SK-N-SH (cell line): ENCODE measurements around the gene TMEM69. TPM values are rescaled to one million over a fixed set of nuclear protein-coding genes. Genes with fewer than 3 reads are reported as not detected.
A peak's percentile ranks its signal among the peaks of the same experiment; 100 is the strongest.

Source experiments
- CTCF ChIA-PET: fragments of 300-600, 350-600 bp; formaldehyde crosslinking; extraction: SDS; loops from one replicate; lab custom pipeline; 2021; lab: Yijun Ruan, JAX
- POLR2A ChIA-PET: fragments of 350-600 bp; sonication (Branson Sonifier 250); formaldehyde crosslinking; extraction: SDS; loops from one replicate; lab custom pipeline; 2020; ENCODE audit warnings: antibody characterized with exemption, inconsistent platforms; lab: Yijun Ruan, JAX
- DNase-seq: peaks from one replicate; pipeline ENCODE4 v3.0.0; 2012
- H2AFZ ChIP-seq: fragments of 200-600 bp; sonication (generic); 2 replicates; pipeline ENCODE4 v1.8.1; 2016; ENCODE audit warnings: antibody characterized with exemption, mild to moderate bottlenecking, low read depth
- H3F3A ChIP-seq: fragments of 200-600 bp; sonication (generic); replicated peaks from 2 replicates; pipeline ENCODE3; 2016; ENCODE audit warnings: antibody characterized with exemption, mild to moderate bottlenecking; ENCODE audit not compliant: insufficient read depth
- H3K27ac ChIP-seq, 2 experiments: fragments of 200-500 bp in 1 of 2; fragments of 200-600 bp in 1 of 2; sonication (Bioruptor generic) in 1 of 2; sonication (generic), shearing (Covaris generic) in 1 of 2; 2 replicates each; pipeline versions ENCODE4 v1.5.1 to v1.6.1; 2014 to 2016; ENCODE audit warnings: low read depth in 2 of 2, inconsistent platforms in 1 of 2, low read length in 1 of 2, mild to moderate bottlenecking in 1 of 2, mixed read lengths in 1 of 2
- H3K27me3 ChIP-seq: fragments of 200-600 bp; sonication (generic), shearing (Covaris generic); 2 replicates; pipeline ENCODE4 v1.6.1; 2016; ENCODE audit warnings: mixed run types; ENCODE audit not compliant: insufficient read depth
- H3K36me3 ChIP-seq, 2 experiments: fragments of 200-500 bp in 1 of 2; fragments of 200-600 bp in 1 of 2; sonication (Bioruptor generic) in 1 of 2; sonication (generic) in 1 of 2; replicated peaks in 1 of 2; 2 replicates each; pipeline versions ENCODE3 to v1.5.1; 2014 to 2016; ENCODE audit warnings: low read length in 1 of 2, mild to moderate bottlenecking in 1 of 2; ENCODE audit not compliant: insufficient read depth in 2 of 2, control insufficient read depth in 1 of 2
- H3K4me1 ChIP-seq, 2 experiments: fragments of 200-500 bp in 1 of 2; fragments of 200-600 bp in 1 of 2; sonication (Bioruptor generic) in 1 of 2; sonication (generic), shearing (Covaris generic) in 1 of 2; 2 replicates each; pipeline versions ENCODE4 v1.5.1 to v1.6.1; 2014 to 2016; ENCODE audit warnings: low read depth in 1 of 2, low read length in 1 of 2, mixed run types in 1 of 2; ENCODE audit not compliant: insufficient read depth in 2 of 2, control insufficient read depth in 1 of 2
- H3K4me2 ChIP-seq: fragments of 200-600 bp; sonication (generic), shearing (Covaris generic); 2 replicates; pipeline ENCODE4 v1.6.1; 2017; ENCODE audit warnings: mixed run types
- H3K4me3 ChIP-seq, 2 experiments: fragments of 200-500 bp in 1 of 2; fragments of 200-600 bp in 1 of 2; sonication (Bioruptor generic) in 1 of 2; sonication (generic), shearing (Covaris generic) in 1 of 2; 2 replicates each; pipeline versions ENCODE4 v1.5.1 to v1.8.1; 2014 to 2016; ENCODE audit warnings: low read depth in 2 of 2, inconsistent platforms in 1 of 2, low read length in 1 of 2, mild to moderate bottlenecking in 1 of 2, mixed read lengths in 1 of 2, moderate library complexity in 1 of 2
- H3K79me2 ChIP-seq: fragments of 200-600 bp; sonication (generic); 2 replicates; pipeline ENCODE4 v1.8.1; 2017; ENCODE audit warnings: mild to moderate bottlenecking; ENCODE audit not compliant: insufficient read depth
- H3K9ac ChIP-seq: fragments of 200-600 bp; sonication (generic); 2 replicates; pipeline ENCODE4 v1.6.1; 2017; ENCODE audit warnings: mixed run types
- H3K9me2 ChIP-seq: fragments of 200-600 bp; sonication (generic); 2 replicates; pipeline ENCODE4 v1.6.1; 2017; ENCODE audit warnings: mixed run types
- H3K9me3 ChIP-seq: fragments of 200-600 bp; sonication (generic); 2 replicates; pipeline ENCODE4 v1.6.1; 2017; ENCODE audit warnings: mixed run types, mild to moderate bottlenecking, moderate library complexity
- H4K20me1 ChIP-seq: fragments of 200-600 bp; sonication (generic); 2 replicates; pipeline ENCODE4 v1.6.1; 2017; ENCODE audit warnings: mild to moderate bottlenecking, mixed run types; ENCODE audit not compliant: insufficient read depth
- ELF1 ChIP-seq: IDR thresholded peaks from 2 replicates; pipeline ENCODE4 v1.4.0; 2012
- EP300 ChIP-seq, 2 experiments: IDR thresholded peaks; 2 replicates each; pipeline versions ENCODE4 v1.4.0 to v1.6.1; 2012; ENCODE audit warnings: borderline replicate concordance in 1 of 2, low read depth in 1 of 2, low read length in 1 of 2
- FOSL2 ChIP-seq: IDR thresholded peaks from 2 replicates; pipeline ENCODE4 v1.4.0; 2012; ENCODE audit warnings: low read depth, mild to moderate bottlenecking, moderate library complexity, borderline replicate concordance
- FOXJ3 ChIP-seq: sonication (generic); formaldehyde crosslinking; IDR thresholded peaks from 2 replicates; pipeline ENCODE4 v1.5.1; 2020; ENCODE audit warnings: mild to moderate bottlenecking, missing genetic modification reagents
- FOXM1 ChIP-seq: IDR thresholded peaks from 2 replicates; pipeline ENCODE4 v1.4.0; 2012; ENCODE audit warnings: low read depth, mild to moderate bottlenecking
- GABPA ChIP-seq: IDR thresholded peaks from 2 replicates; pipeline ENCODE4 v1.4.0; 2012; ENCODE audit warnings: low read depth, mild to moderate bottlenecking
- JUND ChIP-seq: IDR thresholded peaks from 2 replicates; pipeline ENCODE4 v1.4.0; 2012
- MEF2A ChIP-seq: IDR thresholded peaks from 2 replicates; pipeline ENCODE4 v1.4.0; 2012; ENCODE audit warnings: low read depth, borderline replicate concordance
- NFIC ChIP-seq: IDR thresholded peaks from 2 replicates; pipeline ENCODE4 v1.4.0; 2012; ENCODE audit warnings: borderline replicate concordance
- POLR2AphosphoS5 ChIP-seq: IDR thresholded peaks from 2 replicates; pipeline ENCODE4 v1.6.1; 2012; ENCODE audit warnings: low read depth, low read length
- RAD21 ChIP-seq: IDR thresholded peaks from 2 replicates; pipeline ENCODE4 v1.6.1; 2012; ENCODE audit warnings: mild to moderate bottlenecking, low read length
- RCOR1 ChIP-seq: fragments of 150-350 bp; IDR thresholded peaks from 2 replicates; pipeline ENCODE4 v1.6.1; 2017; ENCODE audit warnings: antibody characterized with exemption, low read length
- RFX5 ChIP-seq: IDR thresholded peaks from 2 replicates; pipeline ENCODE4 v1.6.1; 2012; ENCODE audit warnings: mild to moderate bottlenecking, improper control_type of control experiment, low read length
- RXRA ChIP-seq: IDR thresholded peaks from 2 replicates; pipeline ENCODE4 v1.4.0; 2012; ENCODE audit warnings: low read depth, mild to moderate bottlenecking, borderline replicate concordance
- SIN3A ChIP-seq: IDR thresholded peaks from 2 replicates; pipeline ENCODE4 v1.6.1; 2012; ENCODE audit warnings: low read depth, mild to moderate bottlenecking, low read length, moderate library complexity, borderline replicate concordance
- SMC3 ChIP-seq: IDR thresholded peaks from 2 replicates; pipeline ENCODE4 v1.6.1; 2012; ENCODE audit warnings: low read depth, low read length, improper control_type of control experiment
- TCF12 ChIP-seq: IDR thresholded peaks from 2 replicates; pipeline ENCODE4 v1.4.0; 2012
- TEAD4 ChIP-seq: IDR thresholded peaks from 2 replicates; pipeline ENCODE4 v1.4.0; 2012; ENCODE audit warnings: mild to moderate bottlenecking, borderline replicate concordance; ENCODE audit not compliant: insufficient read depth
- YY1 ChIP-seq: IDR thresholded peaks from 2 replicates; pipeline ENCODE4 v1.4.0; 2012; ENCODE audit warnings: low read depth, mild to moderate bottlenecking
- WGBS: methylation state at CpG from one replicate; pipeline ENCODE4 v1.1.6; 2017; ENCODE audit warnings: low lambda C conversion rate; 5-methylcytosine and 5-hydroxymethylcytosine counted together
- polyA plus RNA-seq, 3 experiments: library from polyadenylated mRNA; depleted of rRNA; stranded (reverse); fragments of >200 nt; gene quantifications; 2 replicates each; pipeline ENCODE4 v1.2.3, GENCODE V29; 2012
- TF ChIP-seq, protein P1 (sequence below): IDR thresholded peaks from 2 replicates; pipeline ENCODE4 v1.6.1; 2012; ENCODE audit warnings: mild to moderate bottlenecking, low read depth, low read length, moderate library complexity
- TF ChIP-seq, protein P2 (sequence below): IDR thresholded peaks from 2 replicates; pipeline ENCODE4 v1.4.0; 2012; ENCODE audit warnings: low read depth
- TF ChIP-seq, protein P3 (sequence below): IDR thresholded peaks from 2 replicates; pipeline ENCODE4; 2012
- TF ChIP-seq, protein P4 (sequence below): fragments of 150-350 bp; IDR thresholded peaks from 2 replicates; pipeline ENCODE4 v1.6.1; 2017; ENCODE audit warnings: antibody characterized with exemption, low read length, low read depth, borderline replicate concordance
- TF ChIP-seq, protein P5 (sequence below): fragments of 150-350 bp; IDR thresholded peaks from 2 replicates; pipeline ENCODE4 v1.6.1; 2016; ENCODE audit warnings: mild to moderate bottlenecking, low read depth, low read length

The TMEM69 gene, protein sequence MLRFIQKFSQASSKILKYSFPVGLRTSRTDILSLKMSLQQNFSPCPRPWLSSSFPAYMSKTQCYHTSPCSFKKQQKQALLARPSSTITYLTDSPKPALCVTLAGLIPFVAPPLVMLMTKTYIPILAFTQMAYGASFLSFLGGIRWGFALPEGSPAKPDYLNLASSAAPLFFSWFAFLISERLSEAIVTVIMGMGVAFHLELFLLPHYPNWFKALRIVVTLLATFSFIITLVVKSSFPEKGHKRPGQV
- 46.1 and 74.0 TPM in 2 replicates for polyA plus RNA-seq (2012; rRNA removed)
- 56.9 and 61.2 TPM in 2 replicates for polyA plus RNA-seq (2012; cell fraction: cytosol; rRNA removed)
- 25.7 and 49.0 TPM in 2 replicates for polyA plus RNA-seq (2012; cell fraction: nucleus; rRNA removed)

DNA sequence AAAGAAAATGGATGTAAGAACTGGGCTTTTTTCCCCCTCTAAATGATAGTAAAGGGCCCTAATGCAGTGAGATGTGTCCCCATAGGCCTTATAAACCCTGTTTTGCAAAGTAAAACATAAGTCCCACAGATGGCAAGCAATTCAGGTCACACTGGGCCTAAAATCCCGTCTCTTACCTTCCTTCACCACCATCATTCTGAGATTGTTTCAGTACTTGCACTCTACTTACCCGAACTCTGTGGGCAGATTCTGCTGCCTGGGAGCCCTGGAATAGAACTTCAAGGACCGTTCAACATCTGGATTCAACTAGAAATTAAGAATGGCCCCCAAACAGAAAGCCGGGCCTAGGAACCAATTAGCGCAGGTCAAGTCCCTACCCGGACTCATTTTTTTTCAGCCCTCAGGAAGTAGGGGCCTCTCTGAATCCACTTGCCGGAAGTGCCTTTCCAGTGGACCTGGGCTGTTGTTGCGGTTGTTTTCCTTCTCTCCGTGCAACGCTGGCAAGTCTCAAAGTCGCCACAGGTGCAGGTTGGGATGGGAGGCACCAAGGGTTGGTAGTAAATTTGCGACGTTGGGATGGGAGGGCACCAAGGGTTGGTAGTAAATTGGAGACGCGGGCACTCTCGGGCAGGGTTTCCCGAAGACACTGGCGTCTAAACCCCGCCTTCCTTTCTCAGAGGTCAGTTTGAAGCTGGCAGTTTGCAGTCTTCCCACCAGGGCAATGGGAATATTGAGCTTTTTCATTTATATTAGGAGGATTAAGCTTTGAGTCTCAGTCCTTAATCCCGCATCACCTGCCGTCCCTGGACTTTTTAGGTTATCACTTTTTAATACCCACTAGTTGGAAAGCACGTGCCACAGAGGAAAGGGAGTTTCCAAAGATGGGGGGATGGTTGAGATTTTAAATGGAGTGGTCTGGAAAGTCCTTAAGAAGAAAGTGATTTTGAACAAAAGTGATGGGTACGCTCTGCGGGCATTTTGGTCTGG, at the start of gene TMEM69:
TSS of gene TMEM69 (plus strand) at position 428 of the 987 bp plus-strand sequence. CDS start 2,888 bp downstream, outside the sequence.
- peak within 1 kb of the TSS; percentile 85 for H3K4me2 ChIP-seq
- no peaks in the 10 kb centered on the region for H3K9me2 ChIP-seq
- under 1% methylated on average over 23 of the region's 24 CpGs for WGBS
- H3K36me3 ChIP-seq, result peaks cover 14% of the 10 kb centered on the region in 2 experiments
- H3F3A ChIP-seq, result peaks cover 10% of the 10 kb centered on the region
- H3K9me3 ChIP-seq, result no peaks in the 10 kb centered on the region
- peaks cover 13 to 14% of the 10 kb centered on the region in 2 experiments; a peak in 3 of 4 replicates for H3K4me1 ChIP-seq
- H3K27me3 ChIP-seq, result no peaks in the 10 kb centered on the region
- peak within 1 kb of the TSS; percentile 71 to 95 for H3K4me3 ChIP-seq
- peaks cover 16% of the 10 kb centered on the region; the same call in 1 of the 2 replicates for H4K20me1 ChIP-seq
- H3K79me2 ChIP-seq, result peaks cover 74% of the 10 kb centered on the region
- peak within 1 kb of the TSS; percentile 92 for H3K9ac ChIP-seq
- CTCF ChIA-PET, result no interaction called here
- H2AFZ ChIP-seq, result peak within 1 kb of the TSS; percentile 80
- H3K27ac ChIP-seq, result peak within 1 kb of the TSS; percentile 93 to 96
- DNase-seq, result peak; percentile 79
- POLR2A ChIA-PET, result interaction anchor here (0.6 to 2.4 kb wide), 7 partner anchors 9 to 875 kb away, joined by 3 to 20 read pairs (median 4); partner anchors contain the start of gene NASP
- peak; percentile 34; the same call in 1 of the 2 replicates for TF ChIP-seq TCF12
- TF ChIP-seq SIN3A, result peak; percentile 81; the same call in 1 of the 2 replicates
- no peak for TF ChIP-seq TEAD4
- no peak for TF ChIP-seq FOSL2
- TF ChIP-seq MEF2A, result no peak
- TF ChIP-seq FOXM1, result no peak
- TF ChIP-seq GABPA, result peak; percentile 95
- no peak for TF ChIP-seq RXRA
- no peak; the same call in none of the 2 replicates for TF ChIP-seq RCOR1
- peak; percentile 75 for TF ChIP-seq ELF1
- 0 out of 2 replicates have a peak, but pooled peaks have one; percentile 38 for TF ChIP-seq RFX5
- no peak for TF ChIP-seq NFIC
- TF ChIP-seq, protein P1, sequence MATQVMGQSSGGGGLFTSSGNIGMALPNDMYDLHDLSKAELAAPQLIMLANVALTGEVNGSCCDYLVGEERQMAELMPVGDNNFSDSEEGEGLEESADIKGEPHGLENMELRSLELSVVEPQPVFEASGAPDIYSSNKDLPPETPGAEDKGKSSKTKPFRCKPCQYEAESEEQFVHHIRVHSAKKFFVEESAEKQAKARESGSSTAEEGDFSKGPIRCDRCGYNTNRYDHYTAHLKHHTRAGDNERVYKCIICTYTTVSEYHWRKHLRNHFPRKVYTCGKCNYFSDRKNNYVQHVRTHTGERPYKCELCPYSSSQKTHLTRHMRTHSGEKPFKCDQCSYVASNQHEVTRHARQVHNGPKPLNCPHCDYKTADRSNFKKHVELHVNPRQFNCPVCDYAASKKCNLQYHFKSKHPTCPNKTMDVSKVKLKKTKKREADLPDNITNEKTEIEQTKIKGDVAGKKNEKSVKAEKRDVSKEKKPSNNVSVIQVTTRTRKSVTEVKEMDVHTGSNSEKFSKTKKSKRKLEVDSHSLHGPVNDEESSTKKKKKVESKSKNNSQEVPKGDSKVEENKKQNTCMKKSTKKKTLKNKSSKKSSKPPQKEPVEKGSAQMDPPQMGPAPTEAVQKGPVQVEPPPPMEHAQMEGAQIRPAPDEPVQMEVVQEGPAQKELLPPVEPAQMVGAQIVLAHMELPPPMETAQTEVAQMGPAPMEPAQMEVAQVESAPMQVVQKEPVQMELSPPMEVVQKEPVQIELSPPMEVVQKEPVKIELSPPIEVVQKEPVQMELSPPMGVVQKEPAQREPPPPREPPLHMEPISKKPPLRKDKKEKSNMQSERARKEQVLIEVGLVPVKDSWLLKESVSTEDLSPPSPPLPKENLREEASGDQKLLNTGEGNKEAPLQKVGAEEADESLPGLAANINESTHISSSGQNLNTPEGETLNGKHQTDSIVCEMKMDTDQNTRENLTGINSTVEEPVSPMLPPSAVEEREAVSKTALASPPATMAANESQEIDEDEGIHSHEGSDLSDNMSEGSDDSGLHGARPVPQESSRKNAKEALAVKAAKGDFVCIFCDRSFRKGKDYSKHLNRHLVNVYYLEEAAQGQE, result peak; percentile 32; the same call in 1 of the 2 replicates
- TF ChIP-seq POLR2AphosphoS5, result peak; percentile 92
- TF ChIP-seq RAD21, result no peak
- no peak for TF ChIP-seq SMC3
- TF ChIP-seq, protein P2, sequence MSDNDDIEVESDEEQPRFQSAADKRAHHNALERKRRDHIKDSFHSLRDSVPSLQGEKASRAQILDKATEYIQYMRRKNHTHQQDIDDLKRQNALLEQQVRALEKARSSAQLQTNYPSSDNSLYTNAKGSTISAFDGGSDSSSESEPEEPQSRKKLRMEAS, result peak; percentile 79; the same call in 1 of the 2 replicates
- TF ChIP-seq, protein P3, sequence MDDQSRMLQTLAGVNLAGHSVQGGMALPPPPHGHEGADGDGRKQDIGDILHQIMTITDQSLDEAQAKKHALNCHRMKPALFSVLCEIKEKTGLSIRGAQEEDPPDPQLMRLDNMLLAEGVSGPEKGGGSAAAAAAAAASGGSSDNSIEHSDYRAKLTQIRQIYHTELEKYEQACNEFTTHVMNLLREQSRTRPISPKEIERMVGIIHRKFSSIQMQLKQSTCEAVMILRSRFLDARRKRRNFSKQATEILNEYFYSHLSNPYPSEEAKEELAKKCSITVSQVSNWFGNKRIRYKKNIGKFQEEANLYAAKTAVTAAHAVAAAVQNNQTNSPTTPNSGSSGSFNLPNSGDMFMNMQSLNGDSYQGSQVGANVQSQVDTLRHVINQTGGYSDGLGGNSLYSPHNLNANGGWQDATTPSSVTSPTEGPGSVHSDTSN, result no peak
- TF ChIP-seq EP300 (IDR thresholded peaks at IDR 0.05; ENCODE audit: borderline replicate concordance in 1 of 2, low read depth in 1 of 2, low read length in 1 of 2), result peak in 1 of 2 experiments; percentile 41; a peak in 1 of 4 replicates
- TF ChIP-seq, protein P4, sequence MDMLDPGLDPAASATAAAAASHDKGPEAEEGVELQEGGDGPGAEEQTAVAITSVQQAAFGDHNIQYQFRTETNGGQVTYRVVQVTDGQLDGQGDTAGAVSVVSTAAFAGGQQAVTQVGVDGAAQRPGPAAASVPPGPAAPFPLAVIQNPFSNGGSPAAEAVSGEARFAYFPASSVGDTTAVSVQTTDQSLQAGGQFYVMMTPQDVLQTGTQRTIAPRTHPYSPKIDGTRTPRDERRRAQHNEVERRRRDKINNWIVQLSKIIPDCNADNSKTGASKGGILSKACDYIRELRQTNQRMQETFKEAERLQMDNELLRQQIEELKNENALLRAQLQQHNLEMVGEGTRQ, result no peak
- TF ChIP-seq FOXJ3 (CRISPR knock-in tag), result peak; percentile 35; the same call in 1 of the 2 replicates
- TF ChIP-seq, protein P5, sequence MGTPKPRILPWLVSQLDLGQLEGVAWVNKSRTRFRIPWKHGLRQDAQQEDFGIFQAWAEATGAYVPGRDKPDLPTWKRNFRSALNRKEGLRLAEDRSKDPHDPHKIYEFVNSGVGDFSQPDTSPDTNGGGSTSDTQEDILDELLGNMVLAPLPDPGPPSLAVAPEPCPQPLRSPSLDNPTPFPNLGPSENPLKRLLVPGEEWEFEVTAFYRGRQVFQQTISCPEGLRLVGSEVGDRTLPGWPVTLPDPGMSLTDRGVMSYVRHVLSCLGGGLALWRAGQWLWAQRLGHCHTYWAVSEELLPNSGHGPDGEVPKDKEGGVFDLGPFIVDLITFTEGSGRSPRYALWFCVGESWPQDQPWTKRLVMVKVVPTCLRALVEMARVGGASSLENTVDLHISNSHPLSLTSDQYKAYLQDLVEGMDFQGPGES, result no peak
- TF ChIP-seq YY1, result peak; percentile 72; the same call in 1 of the 2 replicates
- TF ChIP-seq JUND, result no peak
